Psoas muscle (tissue), 8 donors: ENCODE data around the gene KLHDC3. TPM values are rescaled to one million over a fixed set of nuclear protein-coding genes. Genes with fewer than 3 reads are reported as not detected.

Experiments
- ATAC-seq, 4 donors: fragments of 200-7000 bp; cut with Tn5 transposase; one replicate each; pipeline ENCODE4 v1.9.1; 2020; ENCODE audit warnings: moderate library complexity in 3 of 4, mild to moderate bottlenecking in 2 of 4
- DNase-seq, 2 donors: peaks; one replicate each; pipeline ENCODE4 v3.0.0-alpha.2; 2020
- H3K27ac ChIP-seq: fragments of 200-600 bp; one replicate; pipeline ENCODE4 v1.8.0; 2022
- H3K27me3 ChIP-seq, 3 donors: fragments of 200-600 bp in 1 of 3; one replicate each; pipeline versions ENCODE4 v1.6.1 to v1.8.0; 2013 to 2022; ENCODE audit warnings: low read length in 2 of 3, mild to moderate bottlenecking in 2 of 3, moderate library complexity in 1 of 3; ENCODE audit not compliant: insufficient read depth in 3 of 3
- H3K36me3 ChIP-seq, 2 donors: fragments of 200-600 bp in 1 of 2; one replicate each; pipeline versions ENCODE4 v1.6.1 to v1.8.0; 2013 to 2022; ENCODE audit warnings: low read depth in 1 of 2, mild to moderate bottlenecking in 1 of 2, moderate library complexity in 1 of 2; ENCODE audit not compliant: insufficient read depth in 1 of 2
- H3K4me1 ChIP-seq: fragments of 200-600 bp; one replicate; pipeline ENCODE4 v1.8.0; 2022
- H3K4me3 ChIP-seq: fragments of 200-600 bp; one replicate; pipeline ENCODE4 v1.8.0; 2022; ENCODE audit warnings: mild to moderate bottlenecking
- H3K9me3 ChIP-seq: fragments of 200-600 bp; one replicate; pipeline ENCODE4 v1.8.0; 2022
- CTCF ChIP-seq: fragments of 200-600 bp; IDR thresholded peaks from one replicate; pipeline ENCODE4 v1.8.0; 2022; ENCODE audit warnings: antibody characterized with exemption
- WGBS, 3 donors: extraction: QIAGEN DNeasy Blood & Tissue Kit; methylation state at CpG; one replicate each; pipeline versions ENCODE4 v1.1.6 to v1.1.7; 2013; 5-methylcytosine and 5-hydroxymethylcytosine counted together
- intact Hi-C, 2 donors: fragments of 100-400 bp; cut with DNase I; formaldehyde crosslinking; loops; one replicate each; pipeline versions ENCODE4 v1.11.0 to v1.14.2; 2022
- polyA plus RNA-seq, 3 donors: library from polyadenylated mRNA; stranded (reverse); fragments of 200-250 nt; gene quantifications; one replicate each; pipeline ENCODE4 v1.2.3, GENCODE V29; 2013
- total RNA-seq, 4 donors: library from RNA; stranded (reverse); fragmentation: NEBNext Ultra II Directional in 2 of 4; extraction: Animal tissue kit (Norgen Biotek cat#: 25700) in 2 of 4; gene quantifications; one replicate each; pipeline versions ENCODE4 v1.2.1 to v1.2.4, GENCODE V29; 2021 to 2023
- donor health status: healthy with polysubstance abuse.
- donor health status: DM: no; HTN: no; CAD: no; lungs with moderate emphysema.
- donor health status: Bipolar disorder and iron deficiency.
- donor health status: healthy.
- donor health status: DM: yes; HTN: yes; CAD: no.
- donor health status: DM: no; HTN: no; CAD: no.
- donor health status: DM: no; HTN: no; CAD: no.
- donor health status: DM: yes; HTN: yes; CAD: no.

Gene KLHDC3
- total and polyA plus RNA-seq, 7 donors, result 61.7 to 198 (median 97.1) TPM

- peaks cover 10% of the 10 kb centered on the region for H3K4me1 ChIP-seq
- H3K9me3 ChIP-seq, result no peaks in the 10 kb centered on the region
- DNase-seq, result no peak
- intact Hi-C loops, result no loop called here
- ATAC-seq, result no peak
- H3K27me3 ChIP-seq, result no peaks in the 10 kb centered on the region
- no peak overlapping the region for H3K4me3 ChIP-seq
- H3K27ac ChIP-seq, result no peak overlapping the region
- peaks cover 2 to 74% of the 10 kb centered on the region in 2 donors for H3K36me3 ChIP-seq
- 62 to 78% (median 76%) methylated on average over 4 of the region's 4 CpGs for WGBS, 3 donors
- TF ChIP-seq CTCF, result no peak
Measured at GRCh38 chr6:42968783-42969182, 45.3 kb upstream of the KLHDC3 start.

- peaks cover 10% of the 10 kb centered on the region for H3K4me1 ChIP-seq
- WGBS, 3 donors, result 81 to 97% (median 87%) methylated on average over 2 of the region's 2 CpGs
- no peak overlapping the region for H3K4me3 ChIP-seq
- no peak for ATAC-seq
- no peaks in the 10 kb centered on the region for H3K27me3 ChIP-seq
- no peak for DNase-seq
- H3K27ac ChIP-seq, result no peak overlapping the region
- H3K36me3 ChIP-seq, result peaks cover 0 to 72% of the 10 kb centered on the region in 2 donors
- no peak for TF ChIP-seq CTCF
- H3K9me3 ChIP-seq, result no peaks in the 10 kb centered on the region
- intact Hi-C loops, result no loop called here
Measured at GRCh38 chr6:42969431-42969830, 44.6 kb upstream of the KLHDC3 start.

GRCh38 chr6:42969934-42970333 lies 44.1 kb upstream of the KLHDC3 start:
- Histone ChIP-seq H3K36me3 (peaks cover 0 to 72% of the 10 kb centered on the region in 2 donors), H3K9me3 (no peaks in the 10 kb centered on the region), H3K27ac (no peak overlapping the region), H3K27me3 (no peaks in the 10 kb centered on the region), H3K4me3 (no peak overlapping the region), H3K4me1 (peaks cover 10% of the 10 kb centered on the region)
- TF ChIP-seq CTCF, result no peak
- DNase-seq, result no peak
- intact Hi-C loops, result loop anchor here in 1 of 2 donors (5.0 kb wide), 2 partner anchors 38 to 63 kb away; no protein-coding TSS in a partner anchor
- 91 to 94% (median 92%) methylated on average over 4 of the region's 4 CpGs for WGBS, 3 donors
- ATAC-seq, result no peak

GRCh38 chr6:42970871-42971612 lies 43.0 kb upstream of the KLHDC3 start:
- ATAC-seq, result peak; percentile 46 to 62 (median 54)
- 68 to 83% (median 81%) methylated on average over 4 of the region's 4 CpGs for WGBS, 3 donors
- Histone ChIP-seq H3K27ac (peak overlapping the region; percentile 27), H3K27me3 (no peaks in the 10 kb centered on the region), H3K36me3 (peaks cover 0 to 60% of the 10 kb centered on the region in 2 donors), H3K4me1 (peaks cover 10% of the 10 kb centered on the region), H3K4me3 (no peak overlapping the region), H3K9me3 (no peaks in the 10 kb centered on the region)
- intact Hi-C loops, result loop anchor here in 1 of 2 donors (5.0 kb wide), 2 partner anchors 39 to 64 kb away; no protein-coding TSS in a partner anchor
- no peak for TF ChIP-seq CTCF
- DNase-seq, result no peak
